ENCODE data around the gene STARD5.

DNA sequence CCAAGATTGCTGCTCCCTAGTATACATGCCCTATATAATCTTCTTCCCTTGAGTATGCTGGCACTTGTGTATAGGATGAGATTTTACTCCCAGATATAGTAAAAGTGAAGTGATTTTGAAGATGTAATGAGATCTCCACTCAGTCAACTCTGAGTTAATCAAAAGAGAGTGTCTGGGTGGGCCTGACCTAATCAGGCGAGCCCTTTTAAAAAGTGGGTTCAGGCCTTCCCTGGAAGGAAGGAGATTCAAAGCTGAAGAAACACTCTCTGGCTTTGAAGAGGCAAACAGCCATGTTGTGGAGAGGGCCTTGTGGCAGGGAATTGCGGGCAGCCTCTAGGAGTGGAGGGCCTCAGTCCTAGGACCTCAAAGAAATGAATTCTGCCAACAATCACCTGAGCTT, 5.5 kb upstream of the STARD5 start:
- TF ChIP-seq EZH2 (IDR thresholded peaks at IDR 0.05) (no peak), POLR2AphosphoS5 (IDR thresholded peaks at IDR 0.05; ENCODE audit: borderline replicate concordance, low read depth, low read length) (no peak), FOXP2 (optimal IDR thresholded peaks at IDR 0.05; ENCODE audit: control extremely low read depth, extremely low read length, insufficient read depth) (no peak)
